HCT116 (cell line): Measurements from ENCODE around the gene LRRC1. TPM values are rescaled to one million over a fixed set of nuclear protein-coding genes. Genes with fewer than 3 reads are reported as not detected.

ENCODE experiments used
- ATAC-seq: fragments of 200-7000 bp; cut with Tn5 transposase; 2 replicates; pipeline ENCODE4 v1.9.1; 2020; ENCODE audit warnings: mild to moderate bottlenecking, moderate library complexity
- BruUV-seq: library from RNA; stranded (reverse); fragments of 400-500 nt; replicated peaks from 2 replicates; lab custom pipeline; 2021; lab: Mats Ljungman, UMichigan
- CTCF ChIA-PET: fragments of 300-600 bp; sonication (Branson Sonifier 250); formaldehyde crosslinking; loops from one replicate; lab custom pipeline; 2021; ENCODE audit warnings: antibody characterized with exemption; lab: Charles Lee
- POLR2A ChIA-PET: fragments of 300-600, 350-600 bp; sonication (Branson Sonifier 250); formaldehyde crosslinking; loops from one replicate; lab custom pipeline; 2021; ENCODE audit warnings: antibody characterized with exemption; lab: Charles Lee
- RAD21 ChIA-PET, 2 experiments: fragments of 300-600 bp; sonication (Branson Sonifier 250); formaldehyde crosslinking; loops; one replicate each; lab custom pipeline; 2023; ENCODE audit warnings: low total read pairs in 2 of 2; ENCODE audit not compliant: uncharacterized antibody in 2 of 2, unreplicated experiment in 2 of 2, low non-redundant PET in 1 of 2; lab: Charles Lee
- DNase-seq: peaks from one replicate; pipeline ENCODE4 v3.0.0-alpha.2; 2010; ENCODE audit warnings: low read depth, low spot score
- H2AFZ ChIP-seq: fragments of 200-600 bp; shearing (Covaris generic), sonication (generic); 2 replicates; pipeline ENCODE4 v1.6.1; 2017; ENCODE audit warnings: low read depth, mixed run types, mixed read lengths, antibody characterized with exemption, low read length; ENCODE audit not compliant: poor library complexity, severe bottlenecking
- H3K27ac ChIP-seq: 2 replicates; pipeline ENCODE4 v1.5.1; 2012; ENCODE audit warnings: low read depth, low read length
- H3K27me3 ChIP-seq: fragments of 200-600 bp; sonication (generic); 2 replicates; pipeline ENCODE4 v1.6.1; 2016; ENCODE audit warnings: mixed run types, low read length, mixed read lengths; ENCODE audit not compliant: insufficient read depth
- H3K36me3 ChIP-seq, 2 experiments: fragments of 200-500 bp in 1 of 2; fragments of 200-600 bp in 1 of 2; sonication (Bioruptor generic) in 1 of 2; sonication (generic) in 1 of 2; 2 replicates each; pipeline versions ENCODE4 v1.5.1 to v1.6.1; 2014 to 2016; ENCODE audit warnings: low read length in 2 of 2, inconsistent platforms in 1 of 2, mixed read lengths in 1 of 2, mixed run types in 1 of 2; ENCODE audit not compliant: insufficient read depth in 2 of 2, control insufficient read depth in 1 of 2
- H3K4me1 ChIP-seq, 2 experiments: fragments of 200-600 bp in 1 of 2; sonication (generic) in 1 of 2; 2 replicates each; pipeline versions ENCODE4 v1.5.1 to v1.6.1; 2012 to 2017; ENCODE audit warnings: low read length in 2 of 2, inconsistent platforms in 1 of 2, mild to moderate bottlenecking in 1 of 2, mixed read lengths in 1 of 2, mixed run types in 1 of 2, moderate library complexity in 1 of 2; ENCODE audit not compliant: insufficient read depth in 2 of 2, control insufficient read depth in 1 of 2
- H3K4me2 ChIP-seq: fragments of 200-600 bp; sonication (generic); 2 replicates; pipeline ENCODE4 v1.6.1; 2017; ENCODE audit warnings: mixed run types, low read length, mixed read lengths
- H3K4me3 ChIP-seq, 2 experiments: fragments of 200-600 bp in 1 of 2; sonication (generic) in 1 of 2; replicated peaks in 1 of 2; 2 replicates each; pipeline ENCODE4 v1.5.1; 2011 to 2016; ENCODE audit warnings: low read length in 2 of 2, control low read depth in 1 of 2, low read depth in 1 of 2, mild to moderate bottlenecking in 1 of 2, mixed read lengths in 1 of 2, mixed run types in 1 of 2
- H3K79me2 ChIP-seq: fragments of 200-600 bp; sonication (generic); 2 replicates; pipeline ENCODE4 v1.6.1; 2017; ENCODE audit warnings: mild to moderate bottlenecking, mixed run types, low read length, moderate library complexity, mixed read lengths; ENCODE audit not compliant: insufficient read depth
- H3K9ac ChIP-seq: fragments of 200-600 bp; sonication (generic); 2 replicates; pipeline ENCODE4 v1.6.1; 2016; ENCODE audit warnings: low read length, mixed read lengths
- H3K9me2 ChIP-seq: fragments of 200-600 bp; sonication (generic), shearing (Covaris generic); 2 replicates; pipeline ENCODE4 v1.6.1; 2017; ENCODE audit warnings: mixed run types, mild to moderate bottlenecking, moderate library complexity; ENCODE audit not compliant: insufficient read depth
- H3K9me3 ChIP-seq, 2 experiments: fragments of 200-500 bp in 1 of 2; fragments of 200-600 bp in 1 of 2; sonication (Bioruptor generic) in 1 of 2; sonication (generic) in 1 of 2; 2 replicates each; pipeline ENCODE4 v1.6.1; 2014 to 2017; ENCODE audit warnings: low read length in 2 of 2, mixed read lengths in 2 of 2, inconsistent platforms in 1 of 2, low read depth in 1 of 2, mild to moderate bottlenecking in 1 of 2, mixed run types in 1 of 2, moderate library complexity in 1 of 2; ENCODE audit not compliant: control insufficient read depth in 1 of 2, insufficient read depth in 1 of 2
- H4K20me1 ChIP-seq: fragments of 200-600 bp; sonication (generic), shearing (Covaris generic); 2 replicates; pipeline ENCODE4 v1.6.1; 2017; ENCODE audit warnings: mixed run types, mild to moderate bottlenecking, moderate library complexity; ENCODE audit not compliant: insufficient read depth
- CTCF ChIP-seq, 3 experiments: fragments of 200-600 bp in 1 of 3; sonication (generic) in 1 of 3; IDR thresholded peaks in 2 of 3; conservative IDR thresholded peaks in 1 of 3; 2 replicates each; pipeline ENCODE4 v1.5.1; 2012 to 2017; ENCODE audit warnings: low read depth in 2 of 3, low read length in 2 of 3, antibody characterized with exemption in 1 of 3, borderline replicate concordance in 1 of 3, control low read depth in 1 of 3, mild to moderate bottlenecking in 1 of 3, mixed read lengths in 1 of 3, mixed run types in 1 of 3, moderate library complexity in 1 of 3; ENCODE audit not compliant: insufficient read depth in 1 of 3
- ELF1 ChIP-seq: IDR thresholded peaks from 2 replicates; pipeline ENCODE4 v1.6.1; 2012; ENCODE audit warnings: low read depth, borderline replicate concordance
- EZH2 ChIP-seq: fragments of 200-600 bp; sonication (generic); IDR thresholded peaks from 2 replicates; pipeline ENCODE4 v1.6.1; 2017; ENCODE audit warnings: antibody characterized with exemption, mixed run types
- EZH2phosphoT487 ChIP-seq: fragments of 200-600 bp; IDR thresholded peaks from 2 replicates; pipeline ENCODE4 v1.6.1; 2018; ENCODE audit warnings: antibody characterized with exemption, borderline replicate concordance
- JUND ChIP-seq: IDR thresholded peaks from 2 replicates; pipeline ENCODE4 v1.6.1; 2012
- MAX ChIP-seq: IDR thresholded peaks from 2 replicates; pipeline ENCODE4 v1.6.1; 2012
- POLR2A ChIP-seq: IDR thresholded peaks from 2 replicates; pipeline ENCODE4 v1.7.0; 2011; ENCODE audit warnings: borderline replicate concordance; ENCODE audit not compliant: insufficient read depth, insufficient read length; ENCODE audit errors: extremely low read depth
- POLR2AphosphoS5 ChIP-seq: IDR thresholded peaks from 2 replicates; pipeline ENCODE4 v1.6.1; 2011; ENCODE audit warnings: mild to moderate bottlenecking, low read depth, low read length, moderate library complexity
- RAD21 ChIP-seq: IDR thresholded peaks from 2 replicates; pipeline ENCODE4 v1.6.1; 2012; ENCODE audit warnings: low read depth, mild to moderate bottlenecking
- REST ChIP-seq: IDR thresholded peaks from 2 replicates; pipeline ENCODE4 v1.6.1; 2012; ENCODE audit warnings: low read depth
- SP1 ChIP-seq: IDR thresholded peaks from 2 replicates; pipeline ENCODE4 v1.6.1; 2012; ENCODE audit warnings: low read depth
- SRF ChIP-seq: IDR thresholded peaks from 2 replicates; pipeline ENCODE4 v1.6.1; 2012; ENCODE audit warnings: low read depth
- TCF7L2 ChIP-seq: IDR thresholded peaks from 2 replicates; pipeline ENCODE4 v1.7.0; 2011; ENCODE audit warnings: borderline replicate concordance, inconsistent platforms; ENCODE audit not compliant: insufficient read depth, insufficient read length; ENCODE audit errors: extremely low read depth
- YY1 ChIP-seq: IDR thresholded peaks from 2 replicates; pipeline ENCODE4 v1.6.1; 2011; ENCODE audit warnings: low read length, low read depth, moderate library complexity, mild to moderate bottlenecking; ENCODE audit not compliant: insufficient replicate concordance; ENCODE audit errors: extremely low read depth
- ZNF274 ChIP-seq: fragments of 200-500 bp; sonication (Bioruptor generic); IDR thresholded peaks from 2 replicates; pipeline ENCODE4 v1.6.1; 2014; ENCODE audit warnings: mild to moderate bottlenecking, low read depth, low read length, inconsistent platforms
- intact Hi-C: fragments of 100-400 bp; cut with micrococcal nuclease; formaldehyde crosslinking; loops from 2 replicates; pipeline ENCODE4 v1.10.0; 2022
- total RNA-seq: library from RNA; stranded (reverse); gene quantifications from one replicate; pipeline ENCODE4 v1.2.1, GENCODE V29; 2021; ENCODE audit not compliant: unreplicated experiment

The LRRC1 gene
- total RNA-seq, 1 experiment from 2014 or later = 19.8 TPM

- H3K4me1 ChIP-seq = peaks cover 24 to 41% of the 10 kb centered on the region in 2 experiments
- H3K4me2 ChIP-seq = no peak overlapping the region
- no peak for ATAC-seq
- H4K20me1 ChIP-seq = no peaks in the 10 kb centered on the region; the same call in 1 of the 2 replicates
- H3K27me3 ChIP-seq = no peaks in the 10 kb centered on the region
- H3K27ac ChIP-seq = no peak overlapping the region
- POLR2A ChIA-PET = no interaction called here
- H3K9ac ChIP-seq = no peak overlapping the region
- intact Hi-C loops = no loop called here
- TF ChIP-seq MAX = no peak
- TF ChIP-seq EZH2phosphoT487 = no peak
- TF ChIP-seq SRF = no peak
- TF ChIP-seq ZNF274 = no peak
- no peak for TF ChIP-seq SP1
- TF ChIP-seq, all 23 proteins: peak for 0
- BruUV-seq = no TSS peak
- Histone ChIP-seq H2AFZ (no peak overlapping the region), H3K36me3 (no peaks in the 10 kb centered on the region), H3K79me2 (peaks cover 66% of the 10 kb centered on the region), H3K4me3 (no peak overlapping the region), H3K9me3 (no peaks in the 10 kb centered on the region), H3K9me2 (no peaks in the 10 kb centered on the region)
- RAD21 ChIA-PET = no interaction called here
- DNase-seq = no peak
- CTCF ChIA-PET = no interaction called here
Observed at GRCh38 chr6:53797304-53797703, 2.5 kb downstream of the LRRC1 start.

- Histone ChIP-seq H3K79me2 (peaks cover 85% of the 10 kb centered on the region), H3K4me2 (no peak overlapping the region)
- POLR2A ChIA-PET = no interaction called here
- TF ChIP-seq CTCF (IDR thresholded peaks at IDR 0.05 in 2 of 3, conservative IDR thresholded peaks at IDR 0.05 in 1 of 3; ENCODE audit: borderline replicate concordance in 1 of 3, insufficient read depth in 1 of 3, low read depth in 2 of 3, low read length in 2 of 3) (no peak), ZNF274 (no peak), REST (no peak), MAX (no peak), POLR2AphosphoS5 (no peak), TCF7L2 (no peak), RAD21 (no peak), POLR2A (no peak), EZH2 (no peak), ELF1 (no peak), JUND (no peak), SP1 (no peak), YY1 (no peak), SRF (no peak)
Observed at GRCh38 chr6:53799340-53799739, 4.5 kb downstream of the LRRC1 start.

More at GRCh38 chr6:53799340-53799739, 4.5 kb downstream of the LRRC1 start:
- ATAC-seq = no peak
- Histone ChIP-seq H4K20me1 (no peaks in the 10 kb centered on the region; the same call in 1 of the 2 replicates), H3K9me3 (no peaks in the 10 kb centered on the region), H3K9me2 (no peaks in the 10 kb centered on the region), H3K27ac (no peak overlapping the region), H3K27me3 (no peaks in the 10 kb centered on the region), H3K4me1 (peaks cover 19 to 26% of the 10 kb centered on the region in 2 experiments), H3K4me3 (no peak overlapping the region), H3K9ac (no peak overlapping the region), H3K36me3 (no peaks in the 10 kb centered on the region), H2AFZ (no peak overlapping the region)
- intact Hi-C loops = no loop called here
- ChIA-PET CTCF (no interaction called here), RAD21 (no interaction called here)
- DNase-seq = no peak
- BruUV-seq = no TSS peak
